HL-60 (cell line): ENCODE measurements around the gene HCK.

Experiments
- DNase-seq, 2 experiments: peaks; one replicate each; pipeline ENCODE4 v3.0.0-alpha.2; 2010 to 2020; ENCODE audit warnings: low read depth in 1 of 2, low spot score in 1 of 2
- H3K27ac ChIP-seq: fragments of 250-450 bp; sonication (Bioruptor Pico); replicated peaks from 2 replicates; pipeline ENCODE4 v1.5.1; 2020; ENCODE audit warnings: mild to moderate bottlenecking, moderate library complexity
- H3K27me3 ChIP-seq: fragments of 250-450 bp; sonication (Bioruptor Pico); 2 replicates; pipeline ENCODE4 v1.5.1; 2021; ENCODE audit warnings: mild to moderate bottlenecking, moderate library complexity; ENCODE audit not compliant: insufficient read depth, poor library complexity, severe bottlenecking
- H3K4me3 ChIP-seq: replicated peaks from 2 replicates; pipeline ENCODE4 v1.5.1; 2011; ENCODE audit warnings: mild to moderate bottlenecking, control low read depth, low read length; ENCODE audit not compliant: insufficient read depth
- CTCF ChIP-seq: IDR thresholded peaks from one replicate; pipeline ENCODE4 v1.5.1; 2011; ENCODE audit warnings: low read length, control low read depth, inconsistent platforms; ENCODE audit not compliant: insufficient read depth
- GABPA ChIP-seq: IDR thresholded peaks from 2 replicates; pipeline ENCODE4 v1.6.1; 2012; ENCODE audit warnings: low read depth
- POLR2AphosphoS5 ChIP-seq: IDR thresholded peaks from 2 replicates; pipeline ENCODE4 v1.6.1; 2012; ENCODE audit warnings: low read depth
- REST ChIP-seq: IDR thresholded peaks from 2 replicates; pipeline ENCODE4 v1.6.1; 2012; ENCODE audit warnings: low read depth; ENCODE audit not compliant: insufficient replicate concordance
- SPI1 ChIP-seq: IDR thresholded peaks from 2 replicates; pipeline ENCODE4 v1.6.1; 2012; ENCODE audit warnings: low read depth, mild to moderate bottlenecking, borderline replicate concordance

HCK gene

GRCh38 chr20:32142991-32143390 lies 90.9 kb downstream of the HCK start:
- TF ChIP-seq POLR2AphosphoS5: no peak
- no peak for TF ChIP-seq CTCF
- TF ChIP-seq SPI1: no peak
- no peak for TF ChIP-seq REST
- no peak for TF ChIP-seq GABPA
- Histone ChIP-seq H3K27ac (no peak overlapping the region), H3K4me3 (no peak overlapping the region), H3K27me3 (no peaks in the 10 kb centered on the region)
- no peak for DNase-seq

GRCh38 chr20:32144898-32145662 lies 93.0 kb downstream of the HCK start:
- no peak for DNase-seq
- H3K4me3 ChIP-seq: no peak overlapping the region
- no peaks in the 10 kb centered on the region for H3K27me3 ChIP-seq
- TF ChIP-seq CTCF: no peak
- TF ChIP-seq REST: no peak
- TF ChIP-seq POLR2AphosphoS5: no peak
- TF ChIP-seq SPI1: no peak
- TF ChIP-seq GABPA: no peak
- no peak overlapping the region for H3K27ac ChIP-seq

GRCh38 chr20:32149566-32150170 lies 97.6 kb downstream of the HCK start:
- H3K27ac ChIP-seq: no peak overlapping the region
- no peak for DNase-seq
- no peaks in the 10 kb centered on the region for H3K27me3 ChIP-seq
- TF ChIP-seq POLR2AphosphoS5 (no peak), REST (no peak), SPI1 (no peak), CTCF (no peak), GABPA (no peak)
- H3K4me3 ChIP-seq: no peak overlapping the region
